Suppressor macrophage treated with lipopolysaccharide for 4 hours (primary cell): ENCODE results near the gene FBXL19.

Experiments
- DNase-seq: peaks from one replicate; pipeline ENCODE4 v3.0.0-alpha.2; 2020

FBXL19 gene

DNA sequence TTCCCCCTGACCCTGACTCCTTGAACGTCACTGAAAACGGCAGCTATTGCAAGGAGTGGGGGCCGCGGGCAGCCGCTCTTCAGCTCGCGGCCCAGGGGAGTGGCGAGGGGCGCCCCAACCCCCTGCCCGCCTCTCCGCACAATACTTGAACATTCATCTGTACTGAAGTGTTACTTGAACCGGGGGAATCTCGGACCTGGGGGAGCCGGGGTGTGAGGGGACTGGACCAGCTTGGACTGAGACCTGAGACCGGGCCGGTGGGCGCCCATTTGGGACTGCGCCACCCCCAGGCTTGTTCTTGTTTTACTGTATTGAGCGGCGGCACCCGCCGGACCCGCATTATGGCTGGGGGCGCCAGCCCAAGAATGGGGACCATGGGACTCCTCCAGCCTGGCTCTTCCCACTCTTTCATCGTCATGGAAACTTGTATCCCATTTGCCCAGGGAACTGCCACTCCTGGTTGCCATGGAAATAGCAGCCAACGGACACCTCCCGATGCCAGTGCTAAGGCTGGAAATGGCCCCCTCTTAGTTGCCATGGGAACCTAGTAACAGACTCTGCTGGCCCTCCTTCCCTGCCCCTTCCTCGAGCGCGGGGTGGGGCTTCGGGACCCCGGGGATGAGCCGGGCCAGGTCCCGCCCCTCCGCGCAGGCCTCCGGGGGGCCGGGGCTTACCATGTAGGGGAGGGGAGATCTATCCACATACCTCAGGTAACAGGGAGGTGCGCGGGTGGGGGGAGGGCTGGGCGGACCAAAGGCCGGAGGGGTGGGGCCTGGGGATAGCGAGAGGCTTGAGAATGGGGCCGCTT lies 24.7 kb downstream of the FBXL19 start:
- peak; percentile 53 for DNase-seq

DNA sequence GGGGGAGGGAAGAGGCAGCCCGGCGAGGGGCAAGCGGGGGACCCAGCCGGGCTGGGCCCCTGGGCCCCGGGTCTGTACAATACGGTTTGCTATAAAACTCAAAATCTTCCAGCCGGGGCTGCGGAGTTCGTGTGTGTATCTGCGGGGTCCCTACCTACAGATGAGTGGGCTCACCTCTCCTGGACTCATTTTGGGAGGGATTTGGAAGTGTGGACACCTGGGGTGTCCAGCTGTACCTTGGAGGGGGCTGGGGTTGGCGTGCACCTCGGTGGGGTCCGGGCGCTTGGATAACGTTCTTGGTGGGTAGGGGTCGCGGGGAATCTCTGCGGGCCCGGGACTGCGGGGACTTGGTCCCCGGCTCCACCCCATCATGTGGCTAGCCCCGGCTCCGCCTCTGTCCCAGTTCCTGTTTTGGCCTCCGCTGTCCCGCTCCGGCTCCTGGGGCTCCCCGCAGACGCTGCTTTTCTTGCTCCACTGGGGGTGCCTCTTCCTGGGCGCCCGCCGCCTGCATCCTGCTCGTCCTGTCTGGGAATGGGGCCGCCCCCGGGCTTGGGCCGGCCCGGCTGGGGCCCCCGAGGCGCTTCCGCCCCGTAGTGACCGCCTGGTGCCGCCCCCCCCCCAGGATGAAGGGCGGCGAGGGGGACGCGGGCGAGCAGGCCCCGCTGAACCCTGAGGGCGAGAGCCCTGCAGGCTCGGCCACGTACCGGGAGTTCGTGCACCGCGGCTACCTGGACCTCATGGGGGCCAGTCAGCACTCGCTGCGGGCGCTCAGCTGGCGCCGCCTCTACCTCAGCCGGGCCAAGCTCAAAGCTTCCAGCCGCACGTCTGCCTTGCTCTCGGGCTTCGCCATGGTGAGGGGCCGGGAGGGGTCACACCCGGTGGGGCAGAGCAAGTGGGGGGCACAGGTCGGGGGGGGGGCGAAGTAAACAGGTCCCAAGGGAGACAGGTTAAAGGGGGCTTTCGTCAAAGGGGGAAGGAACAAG lies 25.6 kb downstream of the FBXL19 start, which contains the start of gene ORAI3:
Gene ORAI3 (plus strand): TSS at position 402 of the 983 bp plus-strand sequence. CDS start 222 bp downstream, at position 624.
- DNase-seq: peak; percentile 83

DNA sequence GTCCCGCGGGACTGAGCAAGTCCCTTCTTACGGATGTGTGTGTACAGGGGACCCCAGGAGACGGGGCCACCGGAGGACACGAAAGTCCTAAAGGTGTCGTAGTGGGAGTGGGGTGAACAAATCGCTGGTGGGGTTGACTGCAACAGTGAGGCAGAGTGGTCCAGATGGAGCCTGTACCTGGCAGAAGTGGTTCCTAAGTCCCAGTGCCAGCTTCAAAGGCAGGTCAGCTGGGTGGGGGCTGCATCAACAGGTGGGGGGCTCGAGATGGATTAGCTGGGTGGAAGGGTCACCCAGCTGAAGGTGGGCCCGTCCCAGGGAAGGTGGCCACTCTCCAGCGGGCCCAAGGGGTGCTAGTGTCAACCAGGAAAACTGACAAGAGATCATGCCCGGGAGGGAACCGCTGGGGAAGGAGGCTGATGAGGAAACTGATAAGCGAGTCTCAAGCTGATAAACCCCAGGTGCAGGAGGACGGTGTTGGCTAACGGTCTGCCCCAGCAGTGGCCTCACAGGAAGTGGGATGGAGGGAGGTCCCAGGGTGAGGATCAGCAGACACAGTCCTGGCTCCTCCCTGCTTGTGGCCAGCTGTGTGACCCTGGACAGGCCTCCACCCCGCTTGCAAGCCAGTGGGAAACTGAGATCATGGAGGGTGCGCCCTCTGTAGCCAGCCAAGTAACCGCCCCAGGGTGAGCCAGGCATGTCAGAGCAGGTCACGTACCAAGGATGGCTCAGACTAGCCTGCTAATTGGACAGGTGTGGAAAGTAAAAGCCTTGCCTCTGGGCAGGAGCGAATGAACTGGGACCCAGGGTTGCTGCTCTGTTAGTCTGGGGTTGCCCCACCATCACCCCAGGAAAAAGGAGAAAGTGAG lies 26.5 kb downstream of the FBXL19 start:
- peak; percentile 87 for DNase-seq

DNA sequence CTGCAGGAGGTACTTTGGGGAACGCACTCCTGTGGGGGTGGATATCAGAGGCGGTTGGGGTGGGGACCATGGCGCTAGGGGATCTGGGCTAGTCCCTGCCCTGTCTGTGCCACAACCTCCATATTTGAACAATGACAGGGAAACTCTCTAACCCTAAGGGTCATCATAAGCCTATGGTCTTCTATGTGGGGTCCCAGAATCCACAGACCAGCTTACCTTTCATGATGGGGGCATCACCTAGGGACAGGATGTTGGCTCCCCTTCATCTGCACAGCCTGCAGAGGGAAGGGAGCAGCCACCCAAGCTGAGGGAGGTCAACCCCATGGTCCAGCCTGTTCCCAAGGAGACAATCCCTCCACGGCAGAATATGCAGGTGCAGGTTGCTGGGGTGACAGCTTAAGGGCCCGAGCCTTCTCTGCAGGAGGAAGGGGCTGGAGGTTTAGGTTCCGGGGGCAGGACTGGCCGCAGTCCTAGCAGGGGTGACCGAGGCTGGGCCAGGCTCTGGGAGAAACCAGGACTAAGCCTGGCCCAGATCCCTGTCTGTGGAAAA lies 27.2 kb downstream of the FBXL19 start:
- no peak for DNase-seq

DNA sequence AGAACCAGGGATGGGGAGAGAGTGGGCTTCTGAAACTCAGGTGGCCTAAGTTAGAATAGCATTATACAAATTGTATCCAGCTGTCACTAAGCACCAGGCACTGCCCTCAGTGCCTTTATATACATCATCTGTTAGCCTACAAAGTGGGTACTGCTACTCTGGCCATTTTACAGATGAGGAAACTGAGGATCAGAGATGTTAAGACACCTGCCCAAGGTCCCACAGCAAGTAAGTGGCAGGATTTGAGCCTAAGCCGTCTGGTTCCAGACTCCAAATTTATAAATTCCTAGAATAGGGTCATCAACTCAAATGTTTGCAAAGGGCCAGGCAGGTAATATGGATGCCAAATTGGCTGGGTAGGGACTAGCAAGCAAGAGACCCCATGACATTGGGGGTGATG lies 27.8 kb downstream of the FBXL19 start:
- DNase-seq: no peak

DNA sequence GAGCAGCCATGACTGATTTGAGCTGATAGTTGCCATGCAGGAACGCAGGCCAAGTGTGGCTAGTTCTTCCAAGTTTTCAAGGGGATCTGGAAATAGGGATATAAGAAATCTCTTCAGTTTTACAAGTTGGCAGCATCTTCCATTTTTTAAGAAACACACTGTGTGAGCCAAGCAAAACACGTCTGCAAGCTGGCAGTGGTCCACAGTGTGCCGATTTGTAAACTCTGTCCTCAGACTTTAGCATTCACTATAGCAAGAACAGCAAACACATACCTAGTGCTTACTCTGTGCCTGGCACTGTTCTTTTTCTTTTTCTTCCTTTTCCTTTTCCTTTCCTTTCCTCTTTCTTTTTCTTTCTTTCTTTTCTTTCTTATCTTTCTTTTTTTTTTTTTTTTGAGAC lies 28.4 kb downstream of the FBXL19 start:
- DNase-seq: no peak

DNA sequence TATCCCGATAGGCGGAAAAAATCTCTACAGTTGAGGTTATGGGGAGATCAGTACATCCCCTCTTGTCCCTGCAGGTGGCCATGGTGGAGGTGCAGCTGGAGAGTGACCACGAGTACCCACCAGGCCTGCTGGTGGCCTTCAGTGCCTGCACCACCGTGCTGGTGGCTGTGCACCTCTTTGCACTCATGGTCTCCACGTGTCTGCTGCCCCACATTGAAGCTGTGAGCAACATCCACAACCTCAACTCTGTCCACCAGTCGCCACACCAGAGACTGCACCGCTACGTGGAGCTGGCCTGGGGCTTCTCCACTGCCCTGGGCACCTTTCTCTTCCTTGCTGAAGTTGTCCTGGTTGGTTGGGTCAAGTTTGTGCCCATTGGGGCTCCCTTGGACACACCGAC lies 29.7 kb downstream of the FBXL19 start:
- DNase-seq: no peak

DNA sequence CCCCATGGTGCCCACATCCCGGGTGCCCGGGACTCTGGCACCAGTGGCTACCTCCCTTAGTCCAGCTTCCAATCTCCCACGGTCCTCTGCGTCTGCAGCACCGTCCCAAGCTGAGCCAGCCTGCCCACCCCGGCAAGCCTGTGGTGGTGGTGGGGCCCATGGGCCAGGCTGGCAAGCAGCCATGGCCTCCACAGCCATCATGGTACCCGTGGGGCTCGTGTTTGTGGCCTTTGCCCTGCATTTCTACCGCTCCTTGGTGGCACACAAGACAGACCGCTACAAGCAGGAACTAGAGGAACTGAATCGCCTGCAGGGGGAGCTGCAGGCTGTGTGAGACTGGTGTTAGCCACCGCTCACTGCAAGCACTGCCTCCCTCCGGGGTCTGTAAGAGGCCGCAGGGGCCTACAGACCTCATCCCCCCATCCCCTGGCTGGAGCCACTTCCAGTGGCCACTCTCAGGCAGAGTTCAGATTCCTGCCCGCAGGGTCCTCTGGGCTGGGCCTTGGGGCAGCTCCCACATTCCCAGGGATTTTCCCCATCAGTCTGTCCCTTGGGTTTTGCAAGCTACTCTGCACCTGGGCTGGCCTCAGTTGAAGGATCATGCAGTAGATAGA lies 30.2 kb downstream of the FBXL19 start:
- peak; percentile 69 for DNase-seq

DNA sequence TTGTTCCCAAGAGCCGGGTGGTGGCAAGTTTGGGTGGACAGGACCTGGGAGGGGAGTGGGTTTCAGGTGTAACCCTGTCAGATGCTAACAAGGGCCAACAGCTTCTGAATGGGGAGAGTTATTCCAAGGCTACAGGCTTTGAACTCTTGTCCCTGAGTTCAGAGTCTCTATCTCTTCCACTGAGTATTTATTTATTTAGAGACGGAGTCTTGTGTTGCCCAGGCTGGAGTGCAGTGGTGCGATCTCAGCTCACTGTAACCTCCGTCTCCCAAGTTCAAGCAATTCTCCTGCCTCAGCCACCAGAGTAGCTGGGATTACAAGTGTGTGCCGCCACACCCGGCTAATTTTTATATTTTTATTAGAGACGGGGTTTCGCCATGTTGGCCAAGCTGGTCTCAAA lies 31.6 kb downstream of the FBXL19 start:
- no peak for DNase-seq

DNA sequence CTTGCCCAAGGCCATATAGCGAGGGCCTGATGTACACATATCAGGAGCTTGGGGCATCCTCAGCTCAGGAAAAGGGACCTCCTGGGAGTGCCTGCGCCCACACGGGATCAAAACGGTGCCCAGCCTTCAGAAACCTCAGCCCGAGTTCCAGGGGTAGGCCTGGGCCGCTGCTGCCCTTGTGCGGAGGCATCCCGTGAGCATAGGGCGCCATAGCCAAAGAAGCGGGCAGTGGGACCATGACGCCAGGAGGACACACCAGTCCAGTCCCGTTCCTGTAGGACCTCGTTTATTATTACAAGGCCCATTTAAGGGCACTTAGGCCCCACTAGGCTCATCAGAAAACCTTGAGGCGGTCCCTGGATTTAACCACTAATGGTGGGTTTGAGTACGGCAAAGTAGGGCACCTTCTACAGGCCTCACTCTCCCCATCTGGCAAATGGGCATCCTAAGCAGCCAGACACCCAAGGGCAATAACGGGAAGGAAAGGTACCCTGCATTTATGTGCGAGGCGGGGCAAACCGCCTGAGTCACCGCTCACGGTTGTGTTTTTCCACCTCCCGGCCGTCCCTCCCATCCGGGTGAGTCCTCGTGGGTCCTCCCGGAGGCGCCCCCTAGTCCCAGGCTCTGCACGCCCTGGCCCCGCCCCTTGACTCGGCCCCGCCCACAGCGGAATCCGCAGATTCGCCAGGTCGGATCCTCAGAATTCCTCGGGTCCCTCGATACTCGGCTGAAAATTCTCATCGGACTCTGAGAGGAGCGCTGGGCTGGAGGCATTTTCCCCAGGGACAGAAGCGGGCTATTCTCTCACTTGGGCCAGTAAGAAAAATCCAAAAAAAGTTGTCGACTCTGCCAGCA lies 33.5 kb downstream of the FBXL19 start:
- DNase-seq: peak; percentile 85

DNA sequence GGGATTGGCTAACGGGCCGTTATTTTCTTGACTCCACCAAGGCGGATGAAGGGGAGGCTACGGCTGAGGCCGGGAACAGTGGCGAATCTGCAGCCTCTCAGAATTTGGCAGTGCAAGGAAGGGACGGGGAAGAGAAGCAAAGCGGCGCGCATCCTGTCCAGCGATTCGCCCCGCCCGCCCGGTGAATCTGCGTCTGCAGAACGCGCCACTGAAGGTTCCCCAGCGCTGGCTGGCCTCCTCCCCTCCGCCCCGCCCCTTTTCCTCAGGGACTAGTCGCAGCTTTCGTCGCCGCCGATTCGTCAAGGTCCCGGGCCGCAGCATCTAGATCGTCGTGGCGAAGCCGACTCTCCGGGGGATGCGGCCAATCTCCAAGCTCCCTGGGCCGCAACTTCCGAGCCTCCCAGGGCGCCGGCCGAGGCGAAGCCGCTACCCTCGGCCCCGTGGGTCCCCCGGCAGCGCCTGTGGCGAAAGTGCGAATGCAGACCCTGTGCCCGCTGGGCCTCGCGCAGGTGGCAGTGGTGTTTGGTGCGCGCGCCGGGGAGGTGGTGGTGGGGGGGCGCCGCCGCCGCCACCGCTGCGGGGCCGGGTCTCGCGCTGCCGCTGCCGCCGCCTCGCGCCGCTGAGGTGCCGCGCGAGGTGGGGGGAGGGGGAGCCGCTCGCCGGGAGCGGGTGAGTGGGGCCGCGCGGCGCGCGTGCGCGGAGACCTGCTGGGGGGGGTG lies 34.2 kb downstream of the FBXL19 start, which contains the start of gene SETD1A:
Gene SETD1A (plus strand): TSS at position 299 of the 719 bp plus-strand sequence. CDS start 978 bp downstream, outside the sequence.
- DNase-seq: peak; percentile 98

DNA sequence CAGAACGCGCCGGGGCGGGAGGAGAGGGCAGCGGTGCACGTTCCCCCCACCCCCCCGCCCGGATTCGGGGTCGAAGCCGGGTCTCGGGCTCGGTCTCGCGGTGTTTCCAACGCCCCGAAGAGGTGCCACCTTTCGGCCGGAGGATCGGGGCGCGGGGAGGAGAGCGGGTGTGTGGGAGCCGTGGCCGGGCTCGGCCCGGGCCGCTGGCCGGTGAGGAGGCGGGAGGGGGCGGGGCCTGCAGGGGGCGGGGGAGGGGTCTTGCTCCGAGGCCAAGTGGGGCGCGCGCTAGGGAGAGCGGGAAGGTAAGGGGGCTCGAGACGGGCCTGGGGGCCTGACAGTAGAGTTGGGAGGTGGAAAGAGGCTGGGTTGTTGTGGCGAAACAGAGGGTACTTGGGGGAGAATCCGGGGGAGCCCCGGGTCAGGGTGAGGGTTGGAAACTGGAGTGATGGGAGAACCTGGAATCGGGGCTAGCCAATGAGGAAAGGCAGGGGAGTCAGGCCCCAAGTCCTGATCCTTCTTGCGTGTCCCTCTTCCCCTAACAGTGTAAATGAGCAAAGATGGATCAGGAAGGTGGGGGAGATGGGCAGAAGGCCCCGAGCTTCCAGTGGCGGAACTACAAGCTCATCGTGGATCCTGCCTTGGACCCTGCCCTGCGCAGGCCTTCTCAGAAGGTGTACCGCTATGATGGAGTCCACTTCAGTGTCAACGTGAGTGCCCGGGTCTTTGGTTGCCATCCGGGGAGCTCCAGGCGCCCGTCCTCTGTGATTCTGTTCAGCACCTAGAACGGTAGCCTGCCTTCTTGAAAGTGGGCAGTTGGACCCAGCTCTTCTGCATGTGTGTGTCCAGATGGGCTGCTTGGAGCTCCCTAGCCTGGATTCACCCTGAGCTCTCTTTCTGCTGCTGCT lies 35.1 kb downstream of the FBXL19 start:
- DNase-seq: peak; percentile 51

DNA sequence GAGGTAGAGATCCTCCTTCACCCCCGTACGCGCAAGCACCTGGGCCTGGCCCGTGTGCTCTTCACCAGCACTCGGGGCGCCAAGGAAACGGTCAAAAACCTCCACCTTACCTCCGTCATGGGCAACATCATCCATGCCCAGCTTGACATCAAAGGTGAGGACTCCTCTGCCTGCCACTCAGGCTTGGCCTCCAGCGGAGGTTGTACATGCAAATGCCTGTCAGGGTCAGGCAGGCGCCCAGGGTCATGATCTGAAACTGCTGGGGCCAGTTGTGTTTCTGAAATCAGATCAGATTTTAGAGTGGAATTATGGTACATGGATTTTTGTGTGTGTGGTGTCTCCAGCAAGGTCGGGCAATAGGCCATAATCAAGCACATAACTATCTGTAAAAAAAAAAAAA lies 38.0 kb downstream of the FBXL19 start:
- no peak for DNase-seq

DNA sequence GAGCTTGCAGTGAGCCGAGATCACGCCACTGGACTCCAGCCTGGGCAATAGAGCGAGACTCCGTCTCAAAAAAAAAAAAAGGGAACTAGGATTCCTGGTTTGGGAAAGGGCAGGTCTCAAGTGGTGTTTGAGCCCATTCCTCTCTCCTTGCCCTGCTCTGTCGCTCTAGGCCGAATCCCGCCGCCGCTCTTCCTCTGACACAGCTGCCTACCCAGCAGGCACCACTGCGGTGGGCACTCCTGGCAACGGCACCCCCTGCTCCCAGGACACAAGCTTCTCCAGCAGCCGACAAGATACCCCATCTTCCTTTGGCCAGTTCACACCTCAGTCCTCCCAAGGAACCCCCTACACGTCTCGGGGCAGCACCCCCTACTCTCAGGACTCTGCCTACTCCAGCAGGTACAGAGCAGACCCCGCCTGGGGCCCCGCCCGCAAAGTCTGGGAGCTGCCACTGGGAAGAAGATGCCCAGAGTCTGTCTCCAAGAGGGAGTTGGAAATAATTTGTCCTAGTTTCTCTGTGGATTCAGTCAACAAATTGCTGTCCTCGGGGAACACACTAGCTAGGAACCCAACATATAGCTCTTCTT lies 40.6 kb downstream of the FBXL19 start:
- no peak for DNase-seq

DNA sequence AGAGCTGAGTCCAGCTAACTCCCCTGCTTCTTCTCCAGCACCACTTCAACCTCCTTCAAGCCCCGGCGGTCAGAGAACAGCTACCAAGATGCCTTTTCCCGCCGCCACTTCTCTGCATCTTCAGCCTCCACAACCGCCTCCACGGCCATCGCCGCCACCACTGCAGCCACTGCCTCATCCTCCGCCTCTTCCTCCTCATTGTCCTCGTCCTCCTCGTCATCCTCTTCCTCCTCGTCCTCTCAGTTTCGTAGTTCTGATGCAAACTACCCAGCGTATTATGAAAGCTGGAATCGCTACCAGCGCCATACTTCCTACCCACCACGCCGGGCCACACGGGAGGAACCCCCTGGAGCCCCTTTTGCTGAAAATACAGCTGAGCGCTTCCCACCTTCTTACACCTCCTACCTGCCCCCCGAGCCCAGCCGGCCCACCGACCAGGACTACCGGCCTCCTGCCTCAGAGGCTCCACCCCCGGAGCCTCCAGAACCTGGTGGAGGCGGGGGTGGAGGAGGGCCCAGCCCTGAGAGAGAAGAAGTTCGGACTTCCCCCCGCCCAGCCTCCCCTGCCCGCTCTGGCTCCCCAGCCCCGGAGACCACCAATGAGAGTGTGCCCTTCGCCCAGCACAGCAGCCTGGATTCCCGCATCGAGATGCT lies 41.3 kb downstream of the FBXL19 start:
- DNase-seq: no peak

DNA sequence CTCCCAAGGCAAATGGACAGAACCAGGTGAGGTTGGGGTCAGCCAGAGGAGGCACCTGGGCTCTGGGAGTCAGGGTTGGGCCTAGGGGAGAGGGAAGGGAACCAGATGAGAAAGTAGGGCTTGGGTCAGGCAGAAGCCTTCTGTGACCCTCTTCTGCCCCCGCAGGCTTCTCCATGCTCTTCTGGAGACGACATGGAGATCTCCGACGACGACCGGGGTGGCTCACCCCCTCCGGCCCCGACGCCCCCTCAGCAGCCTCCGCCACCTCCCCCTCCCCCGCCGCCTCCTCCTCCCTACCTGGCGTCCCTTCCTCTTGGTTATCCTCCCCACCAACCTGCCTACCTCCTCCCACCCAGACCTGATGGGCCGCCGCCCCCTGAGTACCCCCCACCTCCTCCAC lies 42.1 kb downstream of the FBXL19 start:
- no peak for DNase-seq

DNA sequence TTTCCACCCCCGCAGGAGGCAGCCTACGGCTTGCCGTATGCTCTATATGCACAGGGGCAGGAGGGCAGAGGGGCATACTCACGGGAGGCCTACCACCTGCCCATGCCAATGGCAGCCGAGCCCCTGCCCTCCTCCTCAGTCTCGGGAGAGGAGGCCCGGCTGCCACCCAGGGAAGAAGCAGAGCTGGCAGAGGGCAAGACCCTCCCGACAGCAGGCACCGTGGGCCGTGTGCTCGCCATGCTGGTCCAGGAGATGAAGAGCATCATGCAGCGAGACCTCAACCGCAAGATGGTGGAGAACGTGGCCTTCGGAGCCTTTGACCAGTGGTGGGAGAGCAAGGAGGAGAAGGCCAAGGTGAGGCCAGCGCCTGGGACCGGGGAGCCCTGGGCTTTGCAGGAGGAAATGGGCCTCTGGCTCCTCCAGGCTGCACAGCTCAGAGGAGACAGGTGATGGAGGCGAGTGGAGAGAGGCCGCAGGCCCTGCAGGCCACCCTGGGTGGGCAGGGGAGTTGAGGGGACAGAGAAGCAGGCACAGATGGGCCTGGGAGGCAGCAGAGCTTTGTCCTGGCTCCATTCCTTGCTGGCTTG lies 42.8 kb downstream of the FBXL19 start:
- DNase-seq: no peak

DNA sequence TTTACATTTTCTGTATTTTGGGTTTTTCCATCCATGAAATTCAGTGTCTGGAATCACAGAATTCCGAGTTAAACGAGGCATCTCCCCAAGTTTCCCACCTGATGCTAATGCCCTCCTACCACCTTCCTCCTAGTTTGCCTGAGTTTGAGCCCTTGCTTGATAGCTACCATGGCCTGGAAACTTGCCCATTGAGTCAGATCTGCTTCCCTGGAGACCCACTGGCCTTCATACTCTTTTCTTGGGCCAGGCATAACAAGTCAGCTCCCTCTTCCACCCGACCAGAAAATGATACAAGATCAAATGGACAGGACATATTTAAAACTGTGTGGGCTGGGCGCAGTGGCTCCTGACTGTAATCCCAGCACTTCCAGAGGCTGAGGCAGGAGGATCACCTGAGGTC lies 44.4 kb downstream of the FBXL19 start:
- DNase-seq: no peak
